Right lung (tissue), 5 donors: ENCODE measurements around the gene HDAC9. TPM values are rescaled to one million over a fixed set of nuclear protein-coding genes. Genes with fewer than 3 reads are reported as not detected.
A peak's percentile ranks its signal among the peaks of the same experiment; 100 is the strongest.
"Not testable (repeated sequence)": the region's sequence is repeated elsewhere in the genome, so short reads cannot be mapped to it uniquely, and the experiment has no call there.

Source experiments
- DNase-seq, 2 donors: peaks; one replicate each; pipeline ENCODE4 v3.0.0-alpha.2; 2013
- polyA plus RNA-seq, 5 donors: library from polyadenylated mRNA; unstranded; fragments of 120-200 nt; gene quantifications; one replicate each; pipeline versions ENCODE4 v1.2.1 to v1.2.3, GENCODE V29; 2013; ENCODE audit warnings: inconsistent platforms in 1 of 5, low replicate concordance in 1 of 5; ENCODE audit not compliant: insufficient read length in 5 of 5, insufficient read depth in 1 of 5

Gene HDAC9
- polyA plus RNA-seq, 5 donors = 6.5 to 12.3 (median 11.1) TPM

DNA sequence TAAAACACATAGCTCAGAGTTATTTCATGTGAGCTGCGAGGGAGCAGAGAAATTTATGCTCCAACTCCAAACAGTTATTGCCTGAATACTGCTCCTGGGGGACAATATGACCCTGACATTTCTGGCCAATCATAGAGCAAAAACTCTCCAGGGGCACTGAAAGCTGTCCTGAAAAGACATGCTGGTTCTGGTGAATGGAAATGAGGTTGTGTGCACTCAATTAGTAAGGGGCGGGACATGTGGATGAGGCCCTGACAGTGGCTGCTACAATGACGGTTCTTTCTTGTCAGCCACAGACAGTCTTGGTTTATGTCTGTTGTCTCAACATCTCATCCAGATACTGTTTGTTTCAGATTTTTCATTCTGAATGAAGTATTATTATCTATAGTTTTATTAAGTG lies 470.1 kb downstream of the HDAC9 start:
- DNase-seq = no peak

DNA sequence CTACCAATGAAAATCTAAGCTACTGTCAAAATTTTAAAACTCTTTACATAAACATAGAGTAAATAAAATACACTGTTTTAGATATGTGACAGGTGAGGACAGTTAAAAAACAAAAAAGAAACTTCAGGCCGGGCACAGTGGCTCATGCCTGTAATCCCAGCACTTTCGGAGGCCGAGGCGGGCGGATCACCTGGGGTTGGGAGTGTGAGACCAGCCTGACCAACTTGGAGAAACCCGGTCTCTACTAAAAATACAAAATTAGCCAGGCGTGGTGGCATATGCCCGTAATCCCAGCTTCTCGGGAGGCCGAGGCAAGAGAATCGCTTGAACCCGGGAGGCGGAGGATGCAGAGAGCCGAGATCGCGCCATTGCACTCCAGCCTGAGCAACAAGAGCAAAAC lies 472.2 kb downstream of the HDAC9 start:
- DNase-seq = not testable (repeated sequence)

DNA sequence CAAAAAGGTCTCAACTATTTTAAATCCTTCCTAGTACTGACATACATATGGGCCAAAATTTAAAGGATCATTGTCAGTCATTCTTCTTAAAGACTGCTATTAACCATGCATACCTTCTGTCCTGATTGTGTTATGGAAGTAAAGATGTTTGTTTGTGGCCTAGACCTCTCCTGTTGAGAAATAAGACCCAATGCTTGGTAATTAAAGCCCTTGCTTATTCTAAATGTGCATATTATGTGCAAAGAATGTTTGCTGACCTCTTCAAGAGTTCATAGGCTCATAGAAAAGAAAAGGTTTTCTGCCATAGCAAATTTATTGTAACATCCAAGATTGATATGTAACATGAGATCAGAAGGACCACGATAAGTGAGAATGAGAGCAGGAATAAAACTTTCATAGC lies 476.3 kb downstream of the HDAC9 start:
- DNase-seq = no peak

DNA sequence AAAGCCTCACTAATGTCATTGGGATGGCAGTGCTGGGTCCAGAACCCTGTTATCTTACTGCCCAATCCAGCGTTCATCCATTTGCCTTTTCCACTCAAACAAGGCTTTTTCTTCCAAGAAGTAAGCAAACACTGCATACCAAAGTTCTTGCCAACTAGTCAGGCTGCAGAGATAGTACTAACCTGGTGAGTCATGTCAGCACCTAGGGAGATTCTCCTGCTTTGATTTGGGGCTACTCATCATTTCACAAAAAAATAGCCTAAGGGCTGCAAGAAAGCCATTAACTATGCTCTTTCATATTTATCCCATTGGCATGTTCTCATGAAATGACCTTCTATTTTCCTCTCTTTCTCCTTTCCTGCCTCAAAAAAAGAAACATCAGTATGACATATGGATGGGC lies 479.3 kb downstream of the HDAC9 start:
- no peak for DNase-seq

DNA sequence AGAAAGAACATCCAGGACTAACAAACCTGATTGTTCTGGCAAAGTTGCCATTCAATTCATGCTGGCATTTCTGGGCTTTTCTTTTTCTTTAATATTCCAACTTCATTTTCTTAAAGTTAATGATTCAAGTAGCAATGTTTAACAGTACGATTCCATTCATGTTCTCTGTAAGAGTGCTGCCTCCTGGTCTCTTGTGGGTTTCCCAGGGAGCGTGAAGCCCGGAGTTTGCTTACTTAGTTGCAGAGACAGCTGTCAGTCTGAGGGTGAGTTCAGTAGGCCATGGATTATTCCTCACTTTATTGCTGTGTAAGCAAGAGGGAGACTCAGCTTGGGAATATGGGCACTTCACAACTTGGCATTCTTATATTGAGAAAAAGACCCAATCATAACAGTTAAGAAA lies 479.7 kb downstream of the HDAC9 start:
- DNase-seq = no peak

DNA sequence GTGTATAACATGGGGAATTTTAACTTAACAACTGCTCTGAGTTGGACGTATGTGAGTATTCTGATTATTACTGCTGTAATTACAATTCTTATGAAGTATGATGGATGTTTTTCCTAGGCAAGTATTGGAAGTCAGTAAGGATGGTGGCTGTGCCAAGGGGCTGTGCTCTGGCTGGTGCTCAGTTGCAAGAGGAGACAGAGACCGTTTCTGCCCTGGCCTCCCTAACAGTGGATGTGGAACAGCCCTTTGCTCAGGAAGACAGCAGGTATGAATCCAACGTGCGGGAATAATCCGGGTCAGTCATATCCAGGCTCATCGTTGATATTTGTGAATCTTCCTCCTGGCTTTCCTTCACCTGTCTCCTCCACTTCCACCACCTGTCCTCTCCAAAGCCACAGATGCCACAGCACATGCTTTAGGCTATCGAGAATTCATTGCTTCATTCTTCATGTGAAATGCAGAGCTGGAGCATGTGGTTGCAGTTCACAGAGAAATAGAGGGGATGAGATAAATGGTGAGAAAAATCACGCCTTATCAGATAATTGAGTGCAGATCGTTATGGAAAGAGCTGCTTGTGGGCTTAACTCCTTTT lies 480.2 kb downstream of the HDAC9 start:
- DNase-seq = no peak

DNA sequence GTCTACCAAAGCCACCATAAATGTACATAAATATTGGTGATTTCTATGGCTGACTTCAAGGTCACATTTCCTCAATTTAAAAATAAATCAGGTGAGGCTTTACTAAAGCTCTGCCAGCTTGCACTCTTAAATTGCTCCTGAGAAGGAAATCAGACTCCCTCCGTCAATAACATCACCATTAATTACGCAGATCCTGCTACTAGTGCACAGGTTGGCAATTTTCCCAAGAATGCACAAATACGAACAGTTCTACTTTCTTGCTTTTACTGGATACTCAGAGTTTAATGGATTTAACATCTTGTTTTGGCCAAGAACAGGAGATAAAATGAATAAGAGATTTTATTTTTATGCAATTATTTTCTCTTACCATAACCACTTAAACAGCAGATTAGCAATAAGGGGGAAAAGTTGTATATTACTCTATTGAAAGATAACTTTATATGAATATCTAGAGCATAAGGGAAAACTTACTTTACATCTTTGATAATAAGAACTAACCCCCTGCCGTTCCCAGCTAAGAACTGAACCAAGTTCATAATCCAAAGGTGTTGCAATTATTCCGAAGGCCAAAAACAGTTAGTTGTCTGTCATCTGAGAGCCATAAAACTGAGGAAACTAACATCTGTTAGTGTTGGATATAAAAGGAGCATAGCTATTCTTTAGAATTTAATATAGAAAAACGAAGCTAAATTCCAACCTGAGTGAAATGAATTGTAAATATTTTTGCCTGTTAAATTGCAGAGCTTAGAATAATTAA lies 481.3 kb downstream of the HDAC9 start:
- no peak for DNase-seq

DNA sequence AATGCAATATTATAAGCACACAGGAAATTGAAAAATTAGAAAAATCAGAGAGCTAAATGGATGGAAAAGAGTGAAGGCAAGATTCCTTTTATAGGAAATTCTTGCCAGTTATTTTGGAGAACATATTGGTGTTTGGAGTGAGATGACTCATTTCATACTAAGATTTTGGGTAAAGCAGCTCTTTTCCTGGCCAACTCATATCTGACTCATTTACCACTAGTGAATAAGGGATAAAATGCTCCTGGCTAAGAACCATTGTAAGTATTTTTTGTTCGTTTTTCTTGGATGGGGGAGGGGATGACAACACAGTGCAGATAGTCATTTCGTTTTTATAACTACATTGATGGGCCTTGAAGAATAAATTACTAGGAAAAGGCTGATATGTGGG lies 482.6 kb downstream of the HDAC9 start:
- no peak for DNase-seq

DNA sequence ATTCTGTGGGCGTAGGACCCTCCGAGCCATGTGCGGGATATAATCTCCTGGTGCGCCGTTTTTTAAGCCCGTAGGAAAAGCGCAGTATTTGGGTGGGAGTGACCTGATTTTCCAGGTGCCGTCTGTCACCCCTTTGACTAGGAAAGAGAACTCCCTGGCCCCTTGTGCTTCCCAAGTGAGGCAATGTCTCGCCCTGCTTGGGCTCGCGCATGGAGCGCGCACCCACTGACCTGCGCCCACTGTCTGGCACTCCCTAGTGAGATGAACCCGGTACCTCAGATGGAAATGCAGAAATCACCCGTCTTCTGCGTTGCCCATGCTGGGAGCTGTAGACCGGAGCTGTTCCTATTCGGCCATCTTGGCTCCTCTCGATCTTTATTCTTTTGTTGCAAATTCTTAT lies 495.2 kb downstream of the HDAC9 start:
- DNase-seq = not testable (repeated sequence)

DNA sequence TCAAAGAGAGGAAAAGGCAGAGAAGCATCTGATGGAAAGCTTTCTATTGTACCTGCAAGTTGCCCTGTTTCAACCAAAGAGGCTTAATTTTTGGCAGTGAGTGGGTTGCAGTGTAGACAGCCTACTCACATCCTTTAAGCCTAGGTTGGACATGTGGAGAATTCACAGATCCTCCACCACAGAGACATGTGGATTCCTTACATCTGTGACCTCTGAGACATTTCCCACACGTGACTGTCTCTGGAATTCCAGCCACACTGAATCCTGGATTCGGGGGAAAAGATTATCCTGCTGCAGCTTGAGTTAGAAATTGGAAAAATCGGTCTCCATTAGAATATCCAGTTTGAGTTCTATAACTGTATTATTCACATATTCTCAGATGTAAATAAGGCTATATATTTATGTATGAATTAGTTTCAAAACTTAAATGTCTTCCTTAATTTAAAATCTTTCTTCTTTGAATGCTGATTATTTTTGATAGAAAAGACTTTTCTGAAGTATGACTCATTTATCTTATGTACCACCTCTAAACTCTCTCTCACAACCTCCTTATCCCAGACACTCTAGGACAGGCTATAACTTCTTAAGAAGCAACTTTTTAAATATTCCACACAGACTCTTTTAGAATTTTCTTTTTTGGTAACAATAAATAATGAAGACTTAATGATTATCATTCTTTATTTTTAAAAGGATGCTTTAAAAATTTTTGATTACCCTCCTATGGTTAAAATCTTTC lies 498.6 kb downstream of the HDAC9 start:
- DNase-seq = no peak

DNA sequence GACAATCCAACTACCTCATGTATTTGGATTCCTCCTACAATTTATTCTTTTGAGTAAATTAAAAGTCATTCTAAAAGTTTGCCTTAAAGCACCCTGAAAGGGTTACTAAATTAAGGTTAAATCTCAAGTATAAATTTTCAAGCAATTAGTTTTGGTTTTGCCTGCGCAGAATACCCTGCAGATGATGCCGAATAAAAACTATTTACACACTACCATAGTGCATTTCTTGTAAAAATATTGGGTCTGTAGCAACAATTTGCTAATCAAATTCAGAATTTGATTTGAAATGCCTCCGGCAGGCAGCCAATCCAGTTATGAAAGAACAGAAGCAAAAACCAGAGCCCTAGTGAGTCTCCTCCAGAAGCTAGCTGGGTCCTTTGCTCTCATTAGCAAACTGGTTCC lies 499.7 kb downstream of the HDAC9 start:
- no peak for DNase-seq

DNA sequence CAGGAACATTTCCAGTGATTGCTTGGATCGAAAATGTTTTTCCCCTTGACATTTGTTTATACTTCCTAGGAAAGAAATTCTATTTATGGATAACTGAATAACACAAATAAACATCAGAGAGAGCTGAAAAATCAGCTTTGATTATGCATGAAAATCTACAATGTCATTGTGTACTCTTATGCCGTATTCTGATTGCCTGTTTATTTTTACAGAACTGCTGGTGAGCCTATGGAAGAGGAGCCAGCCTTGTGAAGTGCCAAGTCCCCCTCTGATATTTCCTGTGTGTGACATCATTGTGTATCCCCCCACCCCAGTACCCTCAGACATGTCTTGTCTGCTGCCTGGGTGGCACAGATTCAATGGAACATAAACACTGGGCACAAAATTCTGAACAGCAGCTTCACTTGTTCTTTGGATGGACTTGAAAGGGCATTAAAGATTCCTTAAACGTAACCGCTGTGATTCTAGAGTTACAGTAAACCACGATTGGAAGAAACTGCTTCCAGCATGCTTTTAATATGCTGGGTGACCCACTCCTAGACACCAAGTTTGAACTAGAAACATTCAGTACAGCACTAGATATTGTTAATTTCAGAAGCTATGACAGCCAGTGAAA lies 500.4 kb downstream of the HDAC9 start:
- peak in 1 of 2 donors; percentile 4 for DNase-seq

DNA sequence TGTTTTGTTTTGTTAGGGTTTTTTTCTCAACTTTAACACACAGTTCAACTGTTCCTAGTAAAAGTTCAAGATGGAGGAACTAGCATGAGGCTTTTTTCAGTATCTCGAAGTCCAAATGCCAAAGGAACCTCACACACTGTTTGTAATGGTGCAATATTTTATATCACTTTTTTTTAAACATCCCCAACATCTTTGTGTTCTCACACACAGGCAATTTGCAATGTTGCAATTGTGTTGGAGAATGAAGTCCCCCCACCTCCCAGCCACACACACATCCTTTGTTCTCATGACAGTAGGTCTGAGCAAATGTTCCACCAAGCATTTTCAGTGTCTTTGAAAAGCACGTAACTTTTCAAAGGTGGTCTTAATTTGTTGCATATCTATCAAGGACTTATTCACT lies 501.0 kb downstream of the HDAC9 start:
- no peak for DNase-seq

DNA sequence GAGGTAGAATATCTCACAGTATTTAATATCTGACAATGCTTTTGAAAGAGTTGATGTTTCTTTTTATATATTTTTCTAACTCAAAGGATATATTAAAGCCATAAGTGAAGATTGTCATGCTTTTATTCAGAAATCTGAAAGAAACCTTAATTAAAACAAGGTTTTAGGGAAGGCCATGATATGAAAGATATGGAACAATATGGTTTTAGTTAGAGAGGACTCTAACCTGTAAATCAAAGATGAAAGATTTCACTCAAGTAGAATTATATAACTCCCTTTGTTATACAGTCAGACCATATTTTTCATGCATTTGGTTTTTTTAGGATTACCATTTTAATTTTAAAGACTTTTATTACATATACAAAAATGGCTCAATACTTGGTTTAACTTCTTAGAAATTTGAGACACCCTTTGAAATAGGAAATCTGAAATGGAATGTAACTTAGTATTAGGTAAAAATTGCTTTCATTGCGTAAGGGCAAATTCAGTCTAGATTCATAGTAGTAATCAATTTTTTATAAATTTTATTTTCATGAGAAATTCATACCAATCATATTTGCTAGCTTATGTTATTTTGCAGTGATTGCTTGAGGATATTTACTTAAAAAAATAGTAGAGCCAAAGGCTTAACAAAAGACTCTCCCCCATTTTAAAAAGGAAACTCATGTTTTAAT lies 502.1 kb downstream of the HDAC9 start:
- no peak for DNase-seq

DNA sequence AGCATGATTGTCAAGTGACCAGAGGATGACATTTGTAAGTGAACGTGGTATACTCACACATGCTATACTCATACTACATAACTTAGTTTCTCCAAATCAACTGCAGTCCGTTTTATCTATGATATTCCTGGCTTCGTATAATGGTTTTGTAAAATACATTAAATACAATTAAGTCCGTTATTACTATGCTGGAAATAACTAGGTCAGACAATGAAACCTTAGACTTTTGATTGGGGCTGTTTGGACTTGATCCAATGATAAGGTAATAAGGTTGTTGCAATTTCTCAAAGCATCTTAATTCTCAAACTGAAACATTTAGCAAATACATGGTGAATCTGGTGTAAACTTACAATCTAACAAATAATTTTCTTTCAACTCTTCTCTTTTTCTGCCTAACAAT lies 504.9 kb downstream of the HDAC9 start:
- no peak for DNase-seq

DNA sequence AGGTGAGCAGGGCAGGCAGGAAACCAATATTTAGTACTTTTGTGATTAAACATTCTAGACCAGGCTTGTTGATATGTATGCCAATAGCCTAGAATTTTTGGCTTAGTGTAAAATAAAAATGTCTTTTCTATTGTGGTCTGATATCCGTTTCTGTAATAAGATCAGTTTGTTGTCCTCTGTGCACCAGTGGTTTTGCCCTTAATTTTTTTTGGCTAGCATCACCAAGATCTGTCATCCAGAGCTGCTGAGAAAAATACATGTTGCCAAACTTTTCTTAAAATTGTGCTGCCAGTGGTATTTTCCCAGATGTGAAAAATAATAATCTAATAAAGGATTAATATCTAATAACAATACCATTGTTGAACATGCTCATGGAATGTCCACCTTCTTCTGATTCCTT lies 506.3 kb downstream of the HDAC9 start:
- no peak for DNase-seq

DNA sequence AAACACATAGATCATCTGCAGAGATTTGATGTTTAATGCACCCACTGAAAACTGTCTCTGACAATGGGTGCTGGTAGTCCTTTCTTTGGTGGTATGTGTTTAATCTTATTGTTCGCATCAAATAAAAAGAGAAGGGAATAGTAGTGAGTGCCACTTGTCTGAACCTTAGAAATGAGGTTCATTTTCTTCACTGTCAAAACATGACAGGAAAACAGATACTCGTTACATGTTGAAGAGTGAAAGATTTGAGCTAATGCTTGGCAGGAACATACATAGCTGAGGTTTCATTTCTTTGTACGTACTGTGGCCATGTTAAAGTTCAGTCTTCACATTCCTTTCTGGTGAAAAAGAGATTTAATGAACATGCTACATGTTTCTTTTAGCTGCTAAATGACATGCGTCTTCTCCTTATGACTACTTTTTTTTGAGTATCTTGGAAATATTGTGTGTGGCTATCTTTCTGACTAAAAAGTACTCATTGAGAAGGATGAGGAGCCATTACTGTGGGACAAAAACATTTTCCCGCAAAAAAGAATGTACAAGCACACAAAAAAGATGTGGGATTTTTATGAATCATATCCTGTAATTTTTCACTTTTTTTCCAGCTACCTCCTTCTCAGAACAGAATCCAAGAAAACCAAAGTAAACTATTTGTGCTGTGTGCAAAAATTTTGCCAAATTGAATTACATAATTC lies 513.8 kb downstream of the HDAC9 start:
- no peak for DNase-seq

DNA sequence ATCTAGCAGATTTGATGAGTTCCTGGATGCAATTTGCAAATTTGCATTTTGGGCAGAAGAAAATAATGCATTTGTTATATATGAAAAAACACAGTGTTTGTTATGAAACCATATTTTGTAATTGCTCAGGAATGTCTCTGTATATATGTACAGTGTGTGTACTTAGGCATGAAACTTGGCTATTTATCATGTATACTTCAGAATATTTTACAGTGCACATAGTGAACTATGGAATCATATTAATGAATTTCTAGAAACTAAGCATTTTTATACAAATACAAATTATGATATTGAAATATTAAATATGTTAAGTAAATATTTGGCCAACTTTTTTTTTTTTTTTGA lies 514.4 kb downstream of the HDAC9 start:
- DNase-seq = no peak

DNA sequence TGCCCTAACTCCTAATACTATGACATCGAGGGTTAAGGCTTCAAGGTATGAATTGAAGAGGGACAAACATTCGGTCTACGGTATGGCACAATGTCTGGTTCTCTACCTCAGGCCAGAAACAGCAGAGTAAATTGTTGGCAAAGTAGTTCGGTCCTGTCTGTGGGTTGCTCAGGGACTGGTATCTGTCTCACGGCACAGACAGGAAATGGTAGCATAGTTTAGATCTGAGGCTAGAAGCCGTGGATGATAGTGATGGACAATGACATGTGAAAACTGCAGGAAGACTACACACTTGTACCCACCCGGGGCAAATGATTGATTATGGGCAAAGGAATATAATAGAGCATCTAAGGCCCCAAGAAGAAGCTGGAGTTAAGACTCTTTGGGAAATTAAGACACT lies 515.7 kb downstream of the HDAC9 start:
- no peak for DNase-seq

DNA sequence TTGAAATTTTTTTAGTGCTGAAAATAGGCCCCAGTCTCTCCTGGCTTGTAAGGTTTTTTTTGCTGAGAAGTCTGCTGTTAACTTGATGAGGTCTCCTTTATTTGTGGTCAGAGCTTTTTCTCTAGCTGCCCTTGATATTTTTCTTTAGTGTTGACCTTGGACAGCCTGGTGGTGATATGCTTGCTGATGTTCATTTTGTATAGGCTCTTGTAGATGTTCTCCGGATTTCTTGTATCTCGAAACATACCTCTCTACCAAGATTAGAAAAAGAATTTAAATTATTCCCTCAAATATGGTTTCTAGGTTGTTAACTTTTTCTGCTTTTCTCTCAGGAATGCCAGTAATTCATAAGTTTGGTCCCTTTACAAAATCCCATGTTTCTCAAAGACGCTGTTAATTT lies 519.5 kb downstream of the HDAC9 start:
- no peak for DNase-seq

DNA sequence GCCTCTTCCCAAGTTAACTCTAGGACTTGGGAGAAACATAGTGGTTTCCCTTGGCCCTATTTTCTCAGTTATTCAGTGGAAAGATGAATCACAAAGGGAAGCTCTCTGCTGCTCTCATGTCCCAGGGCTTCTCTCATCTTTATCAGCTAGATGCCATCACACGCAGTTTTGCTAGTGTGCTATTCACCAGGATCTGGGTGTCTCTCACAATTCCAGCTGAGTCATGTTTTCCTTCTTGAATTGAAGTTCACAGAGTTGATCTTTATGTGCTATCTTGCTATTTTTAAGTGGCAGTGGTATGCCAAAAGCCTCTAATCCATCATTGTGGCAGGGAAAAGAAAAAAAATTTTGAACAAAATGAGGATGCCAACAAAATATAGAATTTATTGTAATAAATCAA lies 520.6 kb downstream of the HDAC9 start:
- DNase-seq = no peak

DNA sequence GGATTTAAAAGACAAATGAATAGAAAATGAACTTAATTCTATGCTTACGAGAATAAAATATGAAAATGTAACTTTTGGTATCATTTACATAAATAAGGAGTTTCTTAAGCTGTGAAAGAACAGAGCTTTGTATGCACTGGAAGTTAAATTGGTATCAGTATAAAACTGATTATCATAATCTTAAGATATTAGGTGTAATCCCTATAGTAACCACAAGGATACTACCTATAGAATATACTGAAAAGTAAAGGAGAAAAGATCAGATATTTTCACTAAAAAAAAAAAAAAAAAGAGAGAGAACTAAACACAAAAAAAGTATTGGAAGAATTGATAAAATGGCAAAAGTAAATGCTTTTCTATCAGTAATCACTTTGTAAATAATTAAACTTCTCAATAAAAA lies 521.8 kb downstream of the HDAC9 start:
- no peak for DNase-seq
